ENCODE results near the gene CYP4F22.
"Not testable (repeated sequence)": the region's sequence is repeated elsewhere in the genome, so short reads cannot be mapped to it uniquely, and the experiment has no call there.

The CYP4F22 gene

GRCh38 chr19:15473821-15474220 lies 34.5 kb upstream of the CYP4F22 start:
- H3K4me3 ChIP-seq (ENCODE audit: extremely low read depth, insufficient read depth, low read length, poor library complexity, severe bottlenecking); H3K4me1 ChIP-seq (ENCODE audit: control insufficient read depth, insufficient read depth, low read length, poor library complexity, severe bottlenecking); H3K36me3 ChIP-seq (ENCODE audit: control insufficient read depth, insufficient read depth, low read length); H3K27ac ChIP-seq (ENCODE audit: low read depth, low read length, severe bottlenecking): not testable (repeated sequence)
- peaks cover 19% of the 10 kb centered on the region for H3K9me3 ChIP-seq (ENCODE audit: control insufficient read depth, low read length)
- WGBS, 2 experiments (ENCODE audit: insufficient coverage in 2 of 2) = 54 to 83% methylated on average over 2 of the region's 4 CpGs

GRCh38 chr19:15475169-15475568 lies 33.2 kb upstream of the CYP4F22 start:
- no peak overlapping the region for H3K27ac ChIP-seq (ENCODE audit: low read depth, low read length, severe bottlenecking)
- WGBS, 2 experiments (ENCODE audit: insufficient coverage in 2 of 2) = no CpG with 5 or more reads among the region's 4 CpGs
- H3K4me1 ChIP-seq (ENCODE audit: control insufficient read depth, insufficient read depth, low read length, poor library complexity, severe bottlenecking) = no peaks in the 10 kb centered on the region
- H3K9me3 ChIP-seq (ENCODE audit: control insufficient read depth, low read length) = peaks cover 24% of the 10 kb centered on the region
- no peaks in the 10 kb centered on the region for H3K36me3 ChIP-seq (ENCODE audit: control insufficient read depth, insufficient read depth, low read length)
- no peak overlapping the region for H3K4me3 ChIP-seq (ENCODE audit: extremely low read depth, insufficient read depth, low read length, poor library complexity, severe bottlenecking)

- Histone ChIP-seq H3K4me3 (ENCODE audit: extremely low read depth, insufficient read depth, low read length, poor library complexity, severe bottlenecking) (no peak overlapping the region), H3K36me3 (ENCODE audit: control insufficient read depth, insufficient read depth, low read length) (no peaks in the 10 kb centered on the region), H3K27ac (ENCODE audit: low read depth, low read length, severe bottlenecking) (no peak overlapping the region), H3K9me3 (ENCODE audit: control insufficient read depth, low read length) (peaks cover 24% of the 10 kb centered on the region), H3K4me1 (ENCODE audit: control insufficient read depth, insufficient read depth, low read length, poor library complexity, severe bottlenecking) (no peaks in the 10 kb centered on the region)
- 84 to 93% methylated on average over 5 to 9 of the region's 10 CpGs for WGBS, 2 experiments (ENCODE audit: insufficient coverage in 2 of 2)
Observed at GRCh38 chr19:15475611-15476010, 32.7 kb upstream of the CYP4F22 start.

DNA sequence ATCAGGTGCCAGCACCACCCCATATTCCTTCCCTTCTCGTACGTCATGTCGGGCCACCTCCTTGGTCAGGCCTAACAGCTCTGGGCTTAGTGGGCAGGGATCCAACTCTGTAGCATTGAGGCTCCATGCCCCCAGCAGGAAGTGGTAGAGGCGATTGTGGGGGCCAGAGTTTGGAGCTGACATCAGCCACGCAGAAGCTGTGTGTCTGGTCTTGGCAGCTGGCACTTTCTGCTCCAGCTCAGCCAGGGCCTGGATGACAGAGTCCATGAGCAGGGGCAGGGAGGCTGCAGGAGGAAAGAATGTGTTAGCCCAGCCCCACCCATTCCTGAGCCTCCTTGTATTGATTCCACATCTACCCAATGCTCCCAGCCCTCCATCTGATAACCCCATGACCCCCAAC lies 32.0 kb upstream of the CYP4F22 start:
- Histone ChIP-seq H3K4me3 (ENCODE audit: extremely low read depth, insufficient read depth, low read length, poor library complexity, severe bottlenecking) (no peak overlapping the region), H3K9me3 (ENCODE audit: control insufficient read depth, low read length) (peaks cover 24% of the 10 kb centered on the region), H3K4me1 (ENCODE audit: control insufficient read depth, insufficient read depth, low read length, poor library complexity, severe bottlenecking) (no peaks in the 10 kb centered on the region), H3K27ac (ENCODE audit: low read depth, low read length, severe bottlenecking) (no peak overlapping the region), H3K36me3 (ENCODE audit: control insufficient read depth, insufficient read depth, low read length) (no peaks in the 10 kb centered on the region)
- 62 to 70% methylated on average over 4 to 5 of the region's 5 CpGs for WGBS, 2 experiments (ENCODE audit: insufficient coverage in 2 of 2)

GRCh38 chr19:15479391-15480345 lies 28.7 kb upstream of the CYP4F22 start, which contains the start of gene PGLYRP2:
Gene PGLYRP2 (minus strand): TSS chr19:15479501. CDS start chr19:15479371, 130 bp downstream.
- H3K9me3 ChIP-seq (ENCODE audit: control insufficient read depth, low read length) = peaks cover 20% of the 10 kb centered on the region
- 83 to 86% methylated on average over 12 of the region's 16 CpGs for WGBS, 2 experiments (ENCODE audit: insufficient coverage in 2 of 2)
- H3K4me3 ChIP-seq (ENCODE audit: extremely low read depth, insufficient read depth, low read length, poor library complexity, severe bottlenecking) = no peak within 1 kb of the TSS
- no peak within 1 kb of the TSS for H3K27ac ChIP-seq (ENCODE audit: low read depth, low read length, severe bottlenecking)
- no peaks in the 10 kb centered on the region for H3K36me3 ChIP-seq (ENCODE audit: control insufficient read depth, insufficient read depth, low read length)
- no peaks in the 10 kb centered on the region for H3K4me1 ChIP-seq (ENCODE audit: control insufficient read depth, insufficient read depth, low read length, poor library complexity, severe bottlenecking)

- H3K27ac ChIP-seq (ENCODE audit: low read depth, low read length, severe bottlenecking); H3K4me3 ChIP-seq (ENCODE audit: extremely low read depth, insufficient read depth, low read length, poor library complexity, severe bottlenecking); H3K36me3 ChIP-seq (ENCODE audit: control insufficient read depth, insufficient read depth, low read length); H3K4me1 ChIP-seq (ENCODE audit: control insufficient read depth, insufficient read depth, low read length, poor library complexity, severe bottlenecking): not testable (repeated sequence)
- 50% methylated on average over 1 of the region's 7 CpGs; no CpG with 5 or more reads in 1 of the 2 experiments for WGBS, 2 experiments (ENCODE audit: insufficient coverage in 2 of 2)
- H3K9me3 ChIP-seq (ENCODE audit: control insufficient read depth, low read length) = peaks cover 24% of the 10 kb centered on the region
Observed at GRCh38 chr19:15480996-15481395, 27.3 kb upstream of the CYP4F22 start.

DNA sequence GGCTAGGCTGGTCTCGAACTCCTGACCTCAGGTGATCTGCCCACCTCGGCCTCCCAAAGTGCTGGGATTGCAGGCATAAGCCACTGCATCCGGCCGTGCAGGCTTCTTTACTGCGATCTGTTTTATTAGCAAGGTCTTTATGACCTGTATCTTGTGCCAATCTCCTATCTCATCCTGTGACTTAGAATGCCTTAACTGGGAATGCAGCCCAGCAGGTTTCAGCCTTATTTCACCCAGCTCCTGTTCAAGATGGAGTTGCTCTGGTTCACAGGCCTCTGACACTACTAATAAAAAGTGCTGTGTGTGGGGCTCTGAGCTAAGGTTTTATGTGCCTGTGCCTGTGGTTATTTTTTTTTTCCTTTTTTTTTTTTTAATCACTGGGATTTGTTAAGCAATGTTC lies 22.6 kb upstream of the CYP4F22 start:
- WGBS, 2 experiments (ENCODE audit: insufficient coverage in 2 of 2) = 86 to 89% methylated on average over 5 of the region's 5 CpGs
- H3K27ac ChIP-seq (ENCODE audit: low read depth, low read length, severe bottlenecking); H3K4me1 ChIP-seq (ENCODE audit: control insufficient read depth, insufficient read depth, low read length, poor library complexity, severe bottlenecking); H3K36me3 ChIP-seq (ENCODE audit: control insufficient read depth, insufficient read depth, low read length); H3K4me3 ChIP-seq (ENCODE audit: extremely low read depth, insufficient read depth, low read length, poor library complexity, severe bottlenecking): not testable (repeated sequence)
- H3K9me3 ChIP-seq (ENCODE audit: control insufficient read depth, low read length) = peaks cover 28% of the 10 kb centered on the region

DNA sequence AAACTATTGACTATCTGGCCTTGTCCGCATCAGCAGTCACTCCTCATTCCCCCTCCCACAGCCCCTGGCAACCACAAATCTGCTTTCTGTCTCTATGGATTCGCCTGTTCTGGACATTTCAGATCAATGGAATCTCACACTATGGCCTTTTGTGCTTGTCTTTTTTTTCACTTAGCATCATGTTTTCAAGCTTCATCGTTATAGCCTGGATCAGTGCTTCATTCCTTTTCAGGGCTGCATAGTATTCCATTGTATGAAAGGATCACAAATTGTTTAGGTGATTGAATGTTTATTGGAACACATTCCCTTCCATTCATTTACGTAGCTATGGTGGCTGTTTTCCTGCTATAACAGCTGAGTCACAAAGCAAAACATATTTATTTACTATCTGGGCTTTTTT lies 21.3 kb upstream of the CYP4F22 start:
- H3K36me3 ChIP-seq (ENCODE audit: control insufficient read depth, insufficient read depth, low read length) = no peaks in the 10 kb centered on the region
- WGBS, 2 experiments (ENCODE audit: insufficient coverage in 2 of 2) = 71 to 79% methylated on average over 2 to 3 of the region's 4 CpGs
- H3K4me3 ChIP-seq (ENCODE audit: extremely low read depth, insufficient read depth, low read length, poor library complexity, severe bottlenecking) = no peak overlapping the region
- H3K4me1 ChIP-seq (ENCODE audit: control insufficient read depth, insufficient read depth, low read length, poor library complexity, severe bottlenecking) = no peaks in the 10 kb centered on the region
- no peak overlapping the region for H3K27ac ChIP-seq (ENCODE audit: low read depth, low read length, severe bottlenecking)
- H3K9me3 ChIP-seq (ENCODE audit: control insufficient read depth, low read length) = peaks cover 28% of the 10 kb centered on the region

DNA sequence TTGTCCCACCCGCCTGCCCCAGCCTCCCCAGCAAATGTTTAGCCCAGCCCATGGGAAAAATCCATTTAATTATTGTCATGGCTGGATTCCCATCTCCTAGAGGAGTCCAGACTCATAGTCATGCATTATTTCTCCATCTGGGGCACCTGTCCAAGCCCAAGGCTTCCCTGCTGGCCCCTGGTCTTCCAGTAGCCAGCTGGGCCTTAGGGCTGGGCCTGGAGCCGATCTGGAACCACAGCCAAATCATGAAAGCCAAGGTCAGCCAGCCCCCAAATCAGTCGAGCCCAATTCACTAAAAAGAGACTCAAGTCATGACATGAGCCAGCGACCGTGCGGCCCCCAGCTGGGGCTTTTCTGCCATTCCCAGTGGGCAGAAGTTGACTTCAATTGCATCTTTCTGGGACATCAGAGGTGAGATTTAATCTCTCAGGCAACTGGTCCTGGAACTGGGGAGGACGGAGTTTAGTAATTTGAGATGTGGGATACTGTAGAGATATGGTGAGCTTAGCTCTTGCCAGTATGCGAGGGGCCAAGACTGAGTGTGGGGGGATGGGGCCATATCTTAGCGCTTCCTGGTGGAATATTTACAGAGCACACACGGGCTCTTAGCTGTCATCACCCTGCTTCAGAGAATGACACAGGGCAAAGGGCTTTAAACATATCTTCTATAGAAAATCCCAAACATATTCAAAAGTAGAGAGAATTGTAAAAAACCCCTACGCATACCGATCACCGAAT lies 19.7 kb upstream of the CYP4F22 start:
- Histone ChIP-seq H3K9me3 (ENCODE audit: control insufficient read depth, low read length) (peaks cover 23% of the 10 kb centered on the region), H3K27ac (ENCODE audit: low read depth, low read length, severe bottlenecking) (no peak overlapping the region), H3K36me3 (ENCODE audit: control insufficient read depth, insufficient read depth, low read length) (no peaks in the 10 kb centered on the region), H3K4me3 (ENCODE audit: extremely low read depth, insufficient read depth, low read length, poor library complexity, severe bottlenecking) (no peak overlapping the region), H3K4me1 (ENCODE audit: control insufficient read depth, insufficient read depth, low read length, poor library complexity, severe bottlenecking) (no peaks in the 10 kb centered on the region)
- 62 to 76% methylated on average over 8 to 10 of the region's 13 CpGs for WGBS, 2 experiments (ENCODE audit: insufficient coverage in 2 of 2)

DNA sequence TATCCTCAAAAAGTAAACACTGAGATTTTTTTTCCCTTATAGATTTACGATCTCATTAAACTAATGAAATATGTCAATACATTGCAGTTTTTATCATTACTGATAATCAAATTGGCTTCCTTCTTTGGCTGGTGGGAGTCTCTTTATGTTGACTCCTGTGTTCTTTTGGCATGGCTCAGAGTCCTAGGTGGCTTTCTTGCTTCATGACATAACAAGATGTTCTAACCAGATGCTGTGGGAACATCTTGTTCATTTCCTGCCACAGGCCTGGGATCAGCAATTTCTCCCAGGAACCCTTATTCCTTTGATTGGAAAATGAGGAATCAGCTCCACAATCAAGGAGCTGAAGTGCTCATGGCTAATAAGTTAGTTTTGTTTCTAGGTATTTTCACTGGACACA lies 13.2 kb upstream of the CYP4F22 start:
- H3K4me1 ChIP-seq (ENCODE audit: control insufficient read depth, insufficient read depth, low read length, poor library complexity, severe bottlenecking) = no peaks in the 10 kb centered on the region
- no peak overlapping the region for H3K27ac ChIP-seq (ENCODE audit: low read depth, low read length, severe bottlenecking)
- peaks cover 29% of the 10 kb centered on the region for H3K9me3 ChIP-seq (ENCODE audit: control insufficient read depth, low read length)
- no CpG with 5 or more reads among the region's 1 CpG for WGBS, 2 experiments (ENCODE audit: insufficient coverage in 2 of 2)
- no peaks in the 10 kb centered on the region for H3K36me3 ChIP-seq (ENCODE audit: control insufficient read depth, insufficient read depth, low read length)
- H3K4me3 ChIP-seq (ENCODE audit: extremely low read depth, insufficient read depth, low read length, poor library complexity, severe bottlenecking) = no peak overlapping the region

Measured in mesodermal cell (in vitro differentiated cells).